Prostate gland (tissue), 2 donors: Measurements from ENCODE around the gene NTNG2. TPM values are rescaled to one million over a fixed set of nuclear protein-coding genes. Genes with fewer than 3 reads are reported as not detected.

ENCODE experiments used
- DNase-seq: peaks from one replicate; pipeline ENCODE4 v3.0.0-alpha.2; 2019; ENCODE audit warnings: low spot score
- H3K27ac ChIP-seq, 2 donors: fragments of 200-600 bp; sonication (generic); 2 replicates each; pipeline ENCODE4 v1.5.1; 2017 to 2019
- H3K27me3 ChIP-seq: fragments of 200-600 bp; sonication (generic); replicated peaks from 2 replicates; pipeline ENCODE4 v1.5.1; 2019; ENCODE audit not compliant: insufficient read depth
- H3K36me3 ChIP-seq, 2 donors: fragments of 200-600 bp; sonication (generic); 1 replicate in 1 of 2; 2 replicates in 1 of 2; pipeline versions ENCODE4 v1.5.1 to v1.8.1; 2017 to 2019
- H3K4me1 ChIP-seq: fragments of 200-600 bp; sonication (generic); replicated peaks from 2 replicates; pipeline ENCODE4 v1.5.1; 2019
- H3K4me3 ChIP-seq, 2 donors: fragments of 200-600 bp; sonication (generic); 2 replicates each; pipeline ENCODE4 v1.5.1; 2017 to 2019
- H3K9me3 ChIP-seq: fragments of 200-600 bp; sonication (generic); 2 replicates; pipeline ENCODE4 v1.5.1; 2017
- CTCF ChIP-seq, 4 experiments: fragments of 200-600 bp in 2 of 4; fragments of 450-650 bp in 2 of 4; sonication (generic) in 2 of 4; IDR thresholded peaks; 1 replicate in 3 of 4; 2 replicates in 1 of 4; pipeline ENCODE4 v1.5.1; 2016 to 2019; ENCODE audit warnings: antibody characterized with exemption in 4 of 4, mild to moderate bottlenecking in 2 of 4, moderate library complexity in 2 of 4
- POLR2A ChIP-seq: fragments of 450-650 bp; IDR thresholded peaks from one replicate; pipeline ENCODE4 v1.6.1; 2016; ENCODE audit warnings: antibody characterized with exemption, mild to moderate bottlenecking
- POLR2AphosphoS5 ChIP-seq: sonication (generic); formaldehyde crosslinking; IDR thresholded peaks from one replicate; pipeline ENCODE4 v1.6.1; 2017; ENCODE audit warnings: antibody characterized with exemption
- WGBS: methylation state at CpG from one replicate; pipeline ENCODE4 v1.1.5; 2018; 5-methylcytosine and 5-hydroxymethylcytosine counted together
- intact Hi-C: fragments of 100-400 bp; cut with DNase I; formaldehyde crosslinking; loops from one replicate; pipeline ENCODE4 v1.14.2; 2022
- total RNA-seq, 2 donors: library from RNA; depleted of rRNA; stranded (reverse); fragments of >200 nt; gene quantifications; one replicate each; pipeline ENCODE4 v1.1.0, GENCODE V29; 2016

NTNG2 gene
- total RNA-seq, 2 donors from 2014 or later, result 12.7 to 37.4 TPM

DNA sequence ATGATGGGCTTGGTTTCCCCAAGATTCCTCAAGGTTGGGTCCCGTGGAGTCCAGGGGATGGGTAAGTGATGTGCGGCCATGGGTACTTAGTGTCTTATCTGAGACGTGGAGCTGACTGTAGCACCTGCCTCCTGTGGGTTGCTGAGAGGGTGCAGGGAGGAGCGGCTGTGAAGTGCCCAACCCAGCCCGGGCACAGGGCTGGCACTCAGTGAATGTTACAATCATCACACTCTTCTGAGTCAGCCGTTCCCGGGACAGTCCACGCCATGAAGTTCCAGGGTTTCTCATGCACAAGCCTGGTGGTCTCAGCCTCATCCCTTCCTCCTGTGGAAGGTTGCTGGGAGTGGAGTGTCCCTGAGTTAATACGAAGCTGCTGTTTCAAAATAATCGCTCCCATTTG lies 29.1 kb downstream of the NTNG2 start:
- DNase-seq, result no peak
- no peaks in the 10 kb centered on the region for H3K27me3 ChIP-seq
- no peak overlapping the region for H3K4me3 ChIP-seq
- no peaks in the 10 kb centered on the region for H3K4me1 ChIP-seq
- no peak overlapping the region for H3K27ac ChIP-seq
- no peaks in the 10 kb centered on the region for H3K9me3 ChIP-seq
- intact Hi-C loops, result no loop called here
- TF ChIP-seq POLR2AphosphoS5 (no peak), POLR2A (no peak), CTCF (IDR thresholded peaks at IDR 0.05) (no peak)
- WGBS, result 89% methylated on average over 10 of the region's 10 CpGs
- H3K36me3 ChIP-seq, result no peaks in the 10 kb centered on the region

- WGBS, result 62% methylated on average over 11 of the region's 11 CpGs
- Histone ChIP-seq H3K27ac (no peak overlapping the region), H3K36me3 (no peaks in the 10 kb centered on the region), H3K9me3 (no peaks in the 10 kb centered on the region), H3K4me1 (no peaks in the 10 kb centered on the region), H3K27me3 (no peaks in the 10 kb centered on the region), H3K4me3 (no peak overlapping the region)
- intact Hi-C loops, result no loop called here
- TF ChIP-seq CTCF (IDR thresholded peaks at IDR 0.05), result no peak
- no peak for TF ChIP-seq POLR2AphosphoS5
- no peak for TF ChIP-seq POLR2A
- DNase-seq, result no peak
These were observed 30.9 kb downstream of the NTNG2 start for GRCh38 chr9:132192728-132193127.

DNA sequence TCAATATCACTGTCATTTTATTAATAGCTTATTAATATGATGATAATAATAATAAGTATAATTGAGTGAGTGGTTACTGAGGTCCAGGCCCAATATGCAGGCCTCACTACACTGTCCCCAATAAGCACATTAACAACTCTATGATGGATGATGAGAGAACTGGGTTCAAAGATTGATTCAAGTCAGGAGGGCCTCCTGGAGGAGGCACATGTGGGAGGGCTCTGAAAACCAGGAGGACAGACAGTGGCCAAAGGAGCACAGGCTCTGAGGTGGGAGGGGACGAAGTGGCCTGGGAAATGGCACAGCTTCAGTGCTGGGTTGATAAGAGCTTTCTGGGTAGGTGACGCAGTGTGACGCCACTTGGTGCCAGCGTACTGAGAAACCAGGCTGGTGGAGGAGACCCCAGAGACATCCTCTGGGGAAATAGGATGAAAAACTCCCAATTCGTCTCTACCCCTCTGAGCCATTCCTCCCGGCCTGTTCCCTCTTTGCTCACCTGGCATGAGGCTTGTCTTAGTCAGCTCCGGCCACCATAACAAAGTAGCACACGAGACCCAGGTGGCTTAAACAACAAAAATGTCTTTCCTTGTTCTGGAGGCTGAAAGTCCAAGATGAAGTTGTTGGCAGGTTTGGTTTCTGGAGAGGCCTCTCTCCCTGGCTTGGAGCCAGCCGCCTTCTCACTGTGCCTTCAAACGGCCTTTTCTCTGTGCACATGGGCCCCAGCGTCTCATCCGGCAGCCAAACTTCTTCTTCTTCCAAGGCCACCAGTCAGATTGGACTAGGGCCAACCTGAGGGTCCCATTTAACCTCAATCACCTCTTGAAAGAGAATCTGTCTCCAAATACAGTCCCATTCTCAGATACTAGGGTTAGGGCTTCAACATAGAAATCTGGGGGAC lies 31.6 kb downstream of the NTNG2 start:
- 87% methylated on average over 12 of the region's 12 CpGs for WGBS
- Histone ChIP-seq H3K36me3 (no peaks in the 10 kb centered on the region), H3K4me3 (no peak overlapping the region), H3K27ac (no peak overlapping the region), H3K27me3 (no peaks in the 10 kb centered on the region), H3K9me3 (no peaks in the 10 kb centered on the region), H3K4me1 (no peaks in the 10 kb centered on the region)
- TF ChIP-seq POLR2A, result no peak
- no peak for TF ChIP-seq CTCF (IDR thresholded peaks at IDR 0.05)
- TF ChIP-seq POLR2AphosphoS5, result no peak
- no peak for DNase-seq
- intact Hi-C loops, result no loop called here

- Histone ChIP-seq H3K9me3 (no peaks in the 10 kb centered on the region), H3K36me3 (no peaks in the 10 kb centered on the region), H3K4me1 (no peaks in the 10 kb centered on the region), H3K27ac (no peak overlapping the region), H3K27me3 (no peaks in the 10 kb centered on the region), H3K4me3 (no peak overlapping the region)
- intact Hi-C loops, result no loop called here
- DNase-seq, result no peak
- WGBS, result 84% methylated on average over 8 of the region's 8 CpGs
- no peak for TF ChIP-seq POLR2AphosphoS5
- TF ChIP-seq CTCF (IDR thresholded peaks at IDR 0.05), result no peak
- TF ChIP-seq POLR2A, result no peak
These were observed 32.6 kb downstream of the NTNG2 start for GRCh38 chr9:132194508-132194907.

DNA sequence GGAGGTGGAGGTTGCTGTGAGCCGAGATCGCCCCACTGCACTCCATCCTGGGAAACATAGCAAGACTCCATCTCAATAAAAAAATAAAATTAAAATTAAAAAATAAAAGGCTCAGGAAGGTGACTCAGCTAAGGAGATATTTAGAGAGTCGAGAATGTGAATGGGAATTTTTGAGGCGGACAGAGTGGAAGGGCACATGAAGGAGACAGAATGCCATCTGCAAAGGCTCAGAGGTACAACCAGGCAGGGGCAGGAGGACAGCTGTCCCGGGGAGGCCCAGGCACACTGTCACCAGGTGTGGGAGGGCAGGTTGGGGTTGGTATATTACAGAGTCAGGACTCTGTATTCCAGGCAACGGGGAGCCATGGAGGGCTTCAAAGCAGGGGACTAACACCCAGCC lies 35.5 kb downstream of the NTNG2 start:
- 96% methylated on average over 6 of the region's 6 CpGs for WGBS
- DNase-seq, result no peak
- TF ChIP-seq POLR2A, result no peak
- TF ChIP-seq POLR2AphosphoS5, result no peak
- TF ChIP-seq CTCF (IDR thresholded peaks at IDR 0.05), result no peak
- H3K36me3 ChIP-seq, result no peaks in the 10 kb centered on the region
- H3K9me3 ChIP-seq, result no peaks in the 10 kb centered on the region
- H3K27ac ChIP-seq, result no peak overlapping the region
- no peak overlapping the region for H3K4me3 ChIP-seq
- intact Hi-C loops, result no loop called here
- peaks cover 3% of the 10 kb centered on the region for H3K4me1 ChIP-seq
- H3K27me3 ChIP-seq, result no peaks in the 10 kb centered on the region
